Cardiac muscle cell (in vitro differentiated cells and primary cell): ENCODE data around the gene POLN. TPM values are rescaled to one million over a fixed set of nuclear protein-coding genes. Genes with fewer than 3 reads are reported as not detected.

Source experiments
- DNase-seq, 2 donors: peaks; one replicate each; pipeline versions ENCODE4 v3.0.0 to v3.0.0-alpha.2; 2010 to 2017; ENCODE audit warnings: low read depth in 1 of 2, low spot score in 1 of 2
- H3K27ac ChIP-seq: fragments of 200-600 bp; sonication (generic); 2 replicates; pipeline ENCODE4 v1.5.1; 2016
- H3K27me3 ChIP-seq: fragments of 200-600 bp; sonication (generic); 2 replicates; pipeline ENCODE4 v1.6.0; 2016; ENCODE audit warnings: control low read depth
- H3K36me3 ChIP-seq: fragments of 200-600 bp; sonication (generic); 2 replicates; pipeline ENCODE4 v1.5.1; 2016; ENCODE audit warnings: control low read depth
- H3K4me1 ChIP-seq: fragments of 200-600 bp; sonication (generic); 2 replicates; pipeline ENCODE4 v1.8.1; 2017; ENCODE audit warnings: low read depth, mild to moderate bottlenecking, mixed run types
- H3K4me3 ChIP-seq: fragments of 200-600 bp; sonication (generic); 2 replicates; pipeline ENCODE4 v1.5.1; 2016; ENCODE audit warnings: mild to moderate bottlenecking
- H3K9me3 ChIP-seq: fragments of 200-600 bp; sonication (generic); 2 replicates; pipeline ENCODE4 v1.5.1; 2017; ENCODE audit warnings: low read depth, mild to moderate bottlenecking, control low read depth
- polyA plus RNA-seq: library from polyadenylated mRNA; unstranded; fragments of >200 nt; fragmentation: Nextera tagmentation; extraction: Ambion mirVana; gene quantifications from 2 replicates; pipeline ENCODE4 v1.2.1, GENCODE V29; 2016
- total RNA-seq: library from RNA; depleted of rRNA; stranded (reverse); fragments of >200 nt; gene quantifications from 2 replicates; pipeline ENCODE4 v1.2.3, GENCODE V29; 2016
- TF ChIP-seq, protein P1 (sequence below): IDR thresholded peaks from 2 replicates; pipeline ENCODE4 v1.5.1; 2012; ENCODE audit warnings: low read depth, mild to moderate bottlenecking, low read length

The POLN gene
- total and polyA plus RNA-seq, 2 experiments from 2014 or later: 5.2 to 9.0 TPM

DNA sequence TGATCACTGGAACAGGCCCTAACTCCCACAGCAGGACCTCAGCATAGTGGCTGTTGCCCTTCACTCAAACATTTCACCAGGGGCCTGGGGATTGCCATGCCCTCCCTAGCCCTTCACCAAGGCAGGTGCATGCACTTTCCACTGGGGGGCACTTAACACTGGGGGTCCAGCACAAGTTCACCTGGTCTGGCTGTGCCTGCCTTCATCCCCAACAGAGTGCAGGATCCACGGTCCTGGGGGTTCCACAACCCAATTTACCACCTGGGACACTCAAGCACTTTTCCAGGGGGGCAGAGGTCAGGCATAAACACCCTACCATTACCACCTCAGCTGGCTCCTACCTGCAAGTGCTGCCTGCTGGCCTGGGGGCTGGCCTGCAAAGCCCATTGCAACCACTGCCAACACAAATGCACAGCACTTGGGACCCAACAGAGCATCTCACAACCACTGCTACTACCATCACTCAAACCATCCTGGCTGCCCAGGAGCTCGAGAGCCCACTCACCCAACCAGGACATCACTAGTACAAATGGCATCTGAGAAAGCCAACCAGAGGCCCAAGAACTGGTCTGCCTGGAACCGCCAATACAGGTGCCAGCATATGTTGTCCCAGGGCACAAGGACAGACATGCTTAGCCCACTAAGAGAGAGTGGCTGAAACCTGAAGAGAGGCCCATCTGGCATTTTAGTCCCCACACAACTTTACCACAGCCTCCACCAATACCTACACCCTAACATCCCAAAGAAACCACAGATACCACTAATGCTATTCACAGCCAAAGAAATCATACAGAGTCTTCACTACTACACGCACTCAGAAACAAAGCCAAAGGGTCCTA, 139.7 kb downstream of the POLN start:
- no peak for DNase-seq
- H3K27ac ChIP-seq: no peak overlapping the region
- H3K9me3 ChIP-seq: no peaks in the 10 kb centered on the region
- no peaks in the 10 kb centered on the region for H3K36me3 ChIP-seq
- no peak overlapping the region for H3K4me3 ChIP-seq
- TF ChIP-seq, protein P1, sequence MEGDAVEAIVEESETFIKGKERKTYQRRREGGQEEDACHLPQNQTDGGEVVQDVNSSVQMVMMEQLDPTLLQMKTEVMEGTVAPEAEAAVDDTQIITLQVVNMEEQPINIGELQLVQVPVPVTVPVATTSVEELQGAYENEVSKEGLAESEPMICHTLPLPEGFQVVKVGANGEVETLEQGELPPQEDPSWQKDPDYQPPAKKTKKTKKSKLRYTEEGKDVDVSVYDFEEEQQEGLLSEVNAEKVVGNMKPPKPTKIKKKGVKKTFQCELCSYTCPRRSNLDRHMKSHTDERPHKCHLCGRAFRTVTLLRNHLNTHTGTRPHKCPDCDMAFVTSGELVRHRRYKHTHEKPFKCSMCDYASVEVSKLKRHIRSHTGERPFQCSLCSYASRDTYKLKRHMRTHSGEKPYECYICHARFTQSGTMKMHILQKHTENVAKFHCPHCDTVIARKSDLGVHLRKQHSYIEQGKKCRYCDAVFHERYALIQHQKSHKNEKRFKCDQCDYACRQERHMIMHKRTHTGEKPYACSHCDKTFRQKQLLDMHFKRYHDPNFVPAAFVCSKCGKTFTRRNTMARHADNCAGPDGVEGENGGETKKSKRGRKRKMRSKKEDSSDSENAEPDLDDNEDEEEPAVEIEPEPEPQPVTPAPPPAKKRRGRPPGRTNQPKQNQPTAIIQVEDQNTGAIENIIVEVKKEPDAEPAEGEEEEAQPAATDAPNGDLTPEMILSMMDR: no peak
- no peaks in the 10 kb centered on the region for H3K27me3 ChIP-seq
- no peaks in the 10 kb centered on the region for H3K4me1 ChIP-seq

DNA sequence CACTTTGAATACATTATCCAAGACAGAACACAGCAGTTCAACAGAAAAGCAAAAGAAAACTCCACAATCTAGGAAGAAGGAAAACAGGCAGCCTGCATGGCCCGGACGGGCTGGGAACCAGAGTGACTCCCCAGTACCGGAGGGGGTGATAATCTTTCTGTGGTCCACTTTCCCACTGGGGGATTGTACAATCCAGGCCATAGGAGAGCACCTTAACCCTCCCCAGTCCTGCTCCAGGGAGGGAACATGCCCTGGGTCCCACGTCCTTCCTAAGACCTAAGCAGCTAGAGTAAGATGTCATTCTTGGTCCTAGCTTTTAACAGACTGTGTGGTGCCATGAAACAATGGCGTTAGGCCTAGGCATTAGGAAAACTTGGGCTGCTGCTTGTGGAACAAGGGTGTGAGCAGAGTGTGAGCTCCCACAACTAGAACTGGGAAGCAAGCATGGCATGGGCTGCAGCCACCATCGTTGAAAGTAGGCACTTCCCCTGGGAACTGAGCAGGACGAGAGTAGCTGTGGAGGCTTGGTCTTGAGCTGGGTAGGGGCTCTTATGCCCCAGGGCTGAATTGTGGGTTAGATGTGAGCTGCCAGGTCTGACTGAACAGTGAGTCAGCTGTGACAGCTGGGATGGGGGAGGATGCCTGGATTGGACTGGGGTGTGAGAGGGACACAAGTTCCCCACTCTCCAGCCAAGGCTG, 140.4 kb downstream of the POLN start:
- H3K9me3 ChIP-seq: no peaks in the 10 kb centered on the region
- no peaks in the 10 kb centered on the region for H3K27me3 ChIP-seq
- H3K4me3 ChIP-seq: no peak overlapping the region
- TF ChIP-seq, protein P1: no peak
- no peak overlapping the region for H3K27ac ChIP-seq
- no peak for DNase-seq
- no peaks in the 10 kb centered on the region for H3K36me3 ChIP-seq
- H3K4me1 ChIP-seq: no peaks in the 10 kb centered on the region

DNA sequence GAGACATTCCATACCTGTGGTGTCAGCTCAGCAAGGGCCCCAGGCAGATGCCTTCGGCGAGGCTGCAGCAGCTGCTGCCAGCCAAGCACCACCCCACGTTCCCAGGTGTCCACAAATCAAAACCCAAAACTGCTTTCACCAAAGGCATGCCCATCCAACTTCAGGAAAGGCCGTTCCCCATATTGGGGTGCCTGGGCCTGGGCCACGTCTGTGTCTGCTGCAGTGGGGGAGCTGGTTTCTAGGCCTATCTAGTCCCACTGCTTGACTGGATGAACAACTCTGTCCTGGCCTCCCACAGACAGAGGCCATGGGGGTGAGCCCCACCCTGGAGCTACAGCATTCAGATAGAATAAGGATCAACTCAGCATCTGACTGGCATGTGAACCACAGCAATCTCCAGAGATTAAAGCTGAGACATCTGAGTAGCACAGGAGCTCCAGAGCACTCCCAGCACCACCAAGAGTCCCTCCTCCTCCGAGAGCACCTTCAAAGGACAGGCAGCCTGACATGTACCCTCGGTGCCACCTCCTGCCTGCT, 145.8 kb downstream of the POLN start:
- no peaks in the 10 kb centered on the region for H3K9me3 ChIP-seq

DNA sequence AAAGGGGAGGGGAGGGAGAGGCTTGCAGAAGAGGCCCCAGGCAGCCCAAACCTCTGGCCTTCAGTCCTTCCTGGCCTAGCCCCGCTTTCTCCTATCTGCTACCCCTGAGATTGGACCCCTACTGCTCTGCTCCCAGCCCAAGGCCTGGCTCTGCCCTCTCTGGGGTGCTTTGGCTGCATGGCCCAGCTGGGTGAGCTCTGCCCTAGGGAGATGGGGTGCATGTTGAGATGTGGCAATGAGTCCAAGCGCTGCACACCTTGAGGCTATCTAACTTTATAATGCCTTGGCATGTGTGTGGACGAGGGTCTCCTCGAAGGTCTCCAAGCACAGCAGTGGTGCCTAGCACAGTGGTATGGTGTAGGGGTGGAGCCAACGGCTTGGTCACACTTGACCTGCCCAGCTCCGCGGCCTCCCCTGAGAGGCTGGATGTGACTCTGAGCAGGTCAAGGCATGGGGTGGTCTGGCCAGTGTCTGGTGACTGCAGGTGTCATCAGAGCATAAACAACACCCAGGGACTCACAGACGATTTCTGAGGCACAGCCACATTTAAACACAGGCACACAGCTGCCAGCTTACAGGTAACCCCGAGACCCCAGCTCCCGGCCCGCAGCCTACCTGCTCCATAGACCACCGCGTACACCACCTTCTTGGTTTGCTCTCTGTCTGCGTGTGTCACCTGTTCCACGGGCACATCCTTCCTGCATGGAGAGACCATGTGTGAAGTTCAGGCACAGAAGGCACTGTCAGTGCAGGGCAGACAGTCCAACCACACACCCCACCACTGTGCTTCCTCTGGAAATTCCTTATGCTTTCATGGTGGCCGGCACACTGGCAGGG, 146.5 kb downstream of the POLN start:
- DNase-seq: no peak
- H3K9me3 ChIP-seq: no peaks in the 10 kb centered on the region
- H3K4me1 ChIP-seq: peaks cover 8% of the 10 kb centered on the region
- no peaks in the 10 kb centered on the region for H3K27me3 ChIP-seq
- no peaks in the 10 kb centered on the region for H3K36me3 ChIP-seq
- TF ChIP-seq, protein P1: no peak
- no peak overlapping the region for H3K4me3 ChIP-seq
- no peak overlapping the region for H3K27ac ChIP-seq

More for the DNA sequence above, 145.8 kb downstream of the POLN start:
- no peaks in the 10 kb centered on the region for H3K36me3 ChIP-seq
- H3K4me1 ChIP-seq: peaks cover 1% of the 10 kb centered on the region
- H3K27me3 ChIP-seq: no peaks in the 10 kb centered on the region
- TF ChIP-seq, protein P1: no peak
- H3K4me3 ChIP-seq: no peak overlapping the region
- DNase-seq: no peak
- H3K27ac ChIP-seq: no peak overlapping the region

DNA sequence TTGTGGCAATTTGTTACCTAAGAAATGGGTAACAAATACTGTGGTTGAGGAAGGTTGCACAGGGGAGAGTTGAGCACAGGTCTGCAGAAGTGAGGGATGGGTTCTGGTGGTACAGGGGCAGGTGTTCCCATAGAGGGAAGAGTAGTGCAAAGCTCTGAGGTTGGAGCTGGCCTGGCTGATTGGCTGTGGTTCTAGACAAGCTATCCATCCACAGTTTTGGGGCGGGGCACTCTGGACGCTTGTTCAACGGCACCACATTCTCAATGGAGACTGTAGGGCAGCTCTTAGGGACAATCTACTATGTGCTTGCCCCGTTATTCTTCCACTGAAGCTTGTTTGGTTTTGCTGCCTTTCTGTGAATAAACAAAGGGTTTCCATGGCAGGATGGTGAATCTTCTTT, 147.4 kb downstream of the POLN start:
- Histone ChIP-seq H3K27me3 (no peaks in the 10 kb centered on the region), H3K27ac (no peak overlapping the region), H3K9me3 (no peaks in the 10 kb centered on the region), H3K4me3 (no peak overlapping the region), H3K36me3 (no peaks in the 10 kb centered on the region), H3K4me1 (peaks cover 17% of the 10 kb centered on the region)
- TF ChIP-seq, protein P1: no peak
- no peak for DNase-seq
